ENCODE measurements around the gene WT1. TPM values are rescaled to one million over a fixed set of nuclear protein-coding genes. Genes with fewer than 3 reads are reported as not detected.

WT1 gene
- total and polyA plus RNA-seq, 2 of the 8 experiments (the other 6 are each of a cell fraction or from before 2014, with no cell fraction given), result 0.05 to 0.17 TPM

DNA sequence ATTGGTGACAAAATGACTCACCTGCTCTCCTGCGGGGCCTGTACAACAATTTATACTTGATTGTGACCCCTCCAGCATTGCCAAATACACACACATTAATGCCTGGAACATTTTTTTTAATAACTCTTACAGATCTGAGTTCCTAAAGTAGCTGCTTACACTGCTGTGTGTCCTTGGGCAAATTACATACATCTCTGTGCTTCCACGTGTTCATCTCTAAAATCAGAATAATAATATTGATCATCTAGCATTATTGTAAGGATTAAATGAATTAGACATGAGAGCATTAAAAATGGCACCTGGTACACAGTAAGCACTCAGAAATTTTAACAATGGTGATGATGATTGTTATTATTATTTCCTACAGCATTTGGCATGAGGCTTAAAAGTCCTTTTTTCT lies 21.5 kb upstream of the WT1 start (continued):
- TF ChIP-seq NANOG (IDR thresholded peaks at IDR 0.05; ENCODE audit: insufficient read depth, low read depth, low read length, poor library complexity, severe bottlenecking) (no peak), CTBP2 (IDR thresholded peaks at IDR 0.05; ENCODE audit: borderline replicate concordance, insufficient read depth, insufficient read length, low read length) (no peak)

All from H1 (cell line).